ENCODE measurements around the gene MYL10.
"Not testable (repeated sequence)": the region's sequence is repeated elsewhere in the genome, so short reads cannot be mapped to it uniquely, and the experiment has no call there.

MYL10 gene

GRCh38 chr7:101618207-101618839, 10.8 kb downstream of the MYL10 start:
- no peak for DNase-seq (ENCODE audit: low read depth)

- no peak for DNase-seq (ENCODE audit: low read depth)
Measured at GRCh38 chr7:101617451-101618206, 11.5 kb downstream of the MYL10 start.

GRCh38 chr7:101615446-101615845, 13.7 kb downstream of the MYL10 start:
- DNase-seq (ENCODE audit: low read depth), result no peak

DNA sequence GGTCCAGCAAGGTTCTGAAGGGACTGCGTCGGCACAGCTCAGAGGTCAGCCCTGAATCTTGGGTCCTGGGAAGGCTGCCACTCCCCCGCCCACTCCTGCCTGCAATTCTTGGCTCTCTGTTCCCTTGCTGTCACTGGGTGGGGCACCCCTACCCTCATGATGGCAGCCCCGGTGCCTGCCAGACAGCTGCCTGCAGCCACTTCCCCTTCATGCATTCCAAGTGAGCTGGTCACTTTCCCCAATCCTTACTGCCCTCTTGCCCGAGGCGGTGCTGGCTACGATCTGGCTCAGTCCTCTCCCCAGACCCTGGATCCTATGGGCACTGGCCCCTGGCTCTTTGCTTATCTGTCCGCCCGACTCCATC, 14.2 kb downstream of the MYL10 start:
- DNase-seq (ENCODE audit: low read depth), result no peak

DNA sequence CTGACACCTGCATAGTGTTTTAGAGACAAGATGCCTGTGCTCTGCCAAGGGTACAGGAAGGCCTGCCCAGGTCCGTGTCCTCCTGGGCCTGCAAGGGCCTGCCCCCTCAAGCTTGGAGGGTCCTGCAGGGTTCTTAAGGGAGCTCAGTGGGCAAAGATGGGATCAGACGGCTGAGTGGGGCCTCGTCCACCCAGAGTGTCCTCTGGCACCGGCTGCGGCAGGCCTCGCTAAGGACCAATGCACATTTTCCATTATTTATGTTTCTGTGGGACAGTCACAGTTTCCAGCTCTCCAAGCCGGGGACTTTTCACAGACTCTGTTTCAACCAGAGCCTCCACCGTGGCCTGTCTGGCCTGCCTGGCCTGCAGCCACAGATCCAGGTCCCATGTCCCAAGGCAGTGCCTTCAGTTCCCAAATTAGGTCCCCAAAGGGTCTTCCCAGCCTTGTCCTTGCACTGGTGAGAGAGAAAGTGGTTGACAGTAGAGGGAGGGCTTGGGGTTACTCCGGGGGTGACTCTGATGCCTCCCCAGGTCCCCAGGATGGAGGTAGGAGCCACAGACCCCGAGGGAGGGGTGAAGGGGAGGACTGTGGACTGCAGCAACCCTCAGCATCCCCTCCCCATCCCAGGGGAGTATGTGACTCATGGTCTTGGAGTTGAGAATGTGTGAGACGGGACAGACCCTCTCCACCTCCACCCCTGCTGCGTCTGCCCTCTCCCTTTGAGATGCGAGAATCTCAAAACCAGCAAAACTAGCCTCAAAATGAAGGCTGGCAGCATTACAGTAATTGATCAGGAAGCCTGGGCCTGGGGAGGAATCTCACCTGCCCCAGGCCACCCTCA, 14.8 kb downstream of the MYL10 start:
- DNase-seq (ENCODE audit: low read depth), result no peak

DNA sequence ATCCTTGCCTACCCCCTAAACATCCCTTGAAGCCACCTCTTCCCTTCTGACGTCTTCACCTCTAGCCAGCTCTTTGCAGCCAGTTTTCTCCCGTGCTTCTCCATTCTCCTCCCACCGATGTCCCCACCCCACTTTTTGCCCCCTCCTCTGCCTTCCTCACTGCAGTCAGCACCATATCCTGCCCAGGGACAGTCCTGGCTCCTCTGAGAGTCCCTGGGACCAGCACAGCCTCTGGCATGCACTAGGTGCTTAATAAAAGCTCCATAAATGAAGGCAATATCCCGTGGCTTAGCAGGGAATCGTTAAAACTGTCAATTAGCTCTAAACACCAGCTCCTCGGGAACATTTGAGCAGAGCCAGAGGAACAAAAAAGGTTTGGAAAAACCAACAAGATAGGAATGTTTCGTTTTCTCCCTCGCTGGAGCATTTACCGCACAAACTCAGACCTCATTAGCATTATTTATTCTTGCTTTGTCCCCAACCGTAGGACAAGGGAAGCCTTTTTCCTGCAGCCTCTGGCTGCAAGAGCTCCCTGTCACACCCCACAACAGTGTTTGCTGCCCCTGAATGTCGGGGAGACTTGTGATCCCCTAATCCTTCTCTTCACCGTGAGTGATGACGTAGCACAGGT, 16.1 kb downstream of the MYL10 start:
- no peak for DNase-seq (ENCODE audit: low read depth)

GRCh38 chr7:101608772-101609713, 20.1 kb downstream of the MYL10 start:
- no peak for DNase-seq (ENCODE audit: low read depth)

GRCh38 chr7:101606498-101606923, 22.6 kb downstream of the MYL10 start:
- DNase-seq (ENCODE audit: low read depth), result no peak

DNA sequence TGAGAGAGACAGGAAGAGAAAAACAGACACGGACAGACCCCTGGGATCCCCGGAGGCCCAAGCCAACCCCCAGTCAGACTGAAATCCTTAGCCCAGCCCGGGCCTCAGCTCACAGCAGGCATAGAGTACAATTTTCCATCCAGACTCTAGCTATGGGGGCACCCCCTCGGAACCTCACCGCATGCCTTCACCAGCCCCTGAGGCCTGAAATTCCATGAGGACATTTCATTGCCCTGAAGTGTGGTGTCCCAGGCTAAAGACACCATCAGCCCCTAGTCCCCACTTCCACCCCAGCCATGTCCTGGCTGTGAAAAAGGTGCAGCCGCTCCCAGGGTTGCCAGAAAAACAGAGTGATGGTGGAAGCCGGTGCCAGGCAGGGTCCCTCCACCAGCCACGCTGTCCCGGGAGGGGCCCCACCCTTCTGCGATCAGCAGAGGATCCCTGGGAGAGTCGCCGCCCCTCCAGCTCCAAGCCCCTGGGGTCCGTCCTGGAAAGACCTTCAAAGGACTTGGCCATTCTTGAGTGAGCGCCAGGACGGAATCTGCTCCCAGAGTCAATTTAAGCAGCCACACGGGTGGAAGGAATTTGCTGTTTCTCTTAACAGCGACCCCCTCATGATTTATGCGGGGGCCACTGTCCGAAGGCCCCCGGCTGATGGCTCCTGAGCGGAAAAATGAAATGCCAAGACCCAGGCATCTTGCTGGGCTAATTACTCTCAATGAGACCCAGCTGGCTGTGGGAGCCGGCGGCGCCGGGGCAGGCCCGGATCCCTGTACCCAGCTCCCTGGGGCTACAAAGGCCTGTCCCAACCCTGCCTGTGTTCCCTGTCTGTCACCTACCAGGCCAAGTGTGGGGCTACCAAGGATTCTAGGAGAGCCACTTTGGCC, 23.2 kb downstream of the MYL10 start:
- DNase-seq (ENCODE audit: low read depth), result no peak

DNA sequence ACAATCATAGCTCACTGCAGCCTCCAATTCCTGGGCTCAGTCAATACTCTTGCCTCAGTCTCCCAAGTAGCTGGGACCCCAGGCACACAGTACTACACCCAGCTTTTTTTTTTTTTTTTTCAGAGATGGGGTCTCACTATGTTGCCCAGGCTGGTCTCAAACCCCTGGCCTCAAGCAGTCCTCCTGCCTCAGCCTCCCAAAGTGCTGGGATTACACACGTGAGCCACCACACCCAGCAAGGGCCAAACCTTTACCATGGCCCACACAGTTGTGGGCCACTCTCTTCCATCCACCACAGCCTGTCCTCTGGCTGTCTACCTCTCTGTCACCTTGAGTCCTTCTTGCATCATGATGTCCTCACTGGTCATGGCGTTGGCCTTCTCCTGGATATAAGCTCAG, 24.2 kb downstream of the MYL10 start:
- DNase-seq (ENCODE audit: low read depth), result not testable (repeated sequence)

- DNase-seq (ENCODE audit: low read depth), result no peak
Measured at GRCh38 chr7:101604331-101604933, 24.7 kb downstream of the MYL10 start.

DNA sequence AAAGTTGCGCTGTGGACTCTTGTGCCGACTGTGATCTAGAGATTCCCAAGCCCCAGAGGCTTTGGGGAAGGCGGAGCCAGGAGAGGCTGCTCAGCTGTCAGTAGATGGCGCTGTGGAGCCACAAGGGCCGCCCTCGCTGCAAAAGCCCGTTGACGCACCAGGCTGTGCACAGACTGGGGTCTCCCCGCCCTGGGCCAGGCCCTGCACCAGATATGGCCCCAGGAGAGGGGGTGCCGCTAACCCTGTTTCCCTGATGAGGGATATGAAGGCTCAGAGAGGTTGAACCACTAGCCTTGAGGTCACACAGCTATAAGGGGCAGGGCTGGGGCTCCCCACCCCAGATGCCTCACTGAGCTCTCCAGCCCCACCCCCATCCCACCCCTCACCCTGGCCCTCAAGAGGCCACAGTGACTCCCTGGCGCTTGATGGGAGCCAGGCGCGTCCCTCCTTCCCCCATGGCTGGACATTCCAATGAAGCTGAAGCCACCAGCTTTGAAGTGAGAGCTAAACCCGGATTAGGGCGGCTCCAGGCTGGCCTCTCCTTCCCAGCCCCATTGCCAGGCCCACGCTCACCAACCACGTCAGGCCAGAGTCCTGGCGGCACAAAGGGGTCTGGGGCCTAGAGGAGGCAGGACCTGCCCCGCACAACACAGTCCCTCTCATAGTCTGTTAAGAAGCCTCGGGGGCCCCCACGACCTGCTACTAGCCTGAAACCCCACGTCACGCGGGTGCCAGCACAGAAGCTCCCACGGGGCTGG, 26.4 kb downstream of the MYL10 start:
- peak; percentile 51 for DNase-seq (ENCODE audit: low read depth)

- no peak for DNase-seq (ENCODE audit: low read depth)
Measured at GRCh38 chr7:101602082-101602481, 27.0 kb downstream of the MYL10 start.

- no peak for DNase-seq (ENCODE audit: low read depth)
Measured at GRCh38 chr7:101599787-101600186, 29.3 kb downstream of the MYL10 start.

- DNase-seq (ENCODE audit: low read depth), result no peak
Measured at GRCh38 chr7:101598986-101599771, 29.9 kb downstream of the MYL10 start.

GRCh38 chr7:101598422-101598985, 30.6 kb downstream of the MYL10 start:
- no peak for DNase-seq (ENCODE audit: low read depth)

DNA sequence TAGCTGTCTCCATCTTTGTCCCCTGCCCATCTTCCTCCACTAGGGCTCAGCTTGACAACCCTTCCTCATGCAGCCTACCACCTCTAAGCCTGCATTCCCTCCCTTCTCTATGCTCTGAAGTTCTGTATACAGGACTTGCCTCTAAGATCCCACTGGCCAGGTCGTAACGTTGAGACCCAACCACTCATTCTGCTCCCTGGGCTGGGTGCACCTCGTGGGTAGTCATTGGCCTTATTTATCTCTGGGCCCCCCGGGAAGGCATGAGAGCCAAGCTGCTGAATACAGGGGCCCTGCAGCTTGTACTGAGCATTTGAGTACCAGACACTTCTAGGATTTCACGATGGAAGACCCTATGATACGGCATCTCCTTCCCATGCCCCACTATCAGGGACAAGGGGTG, 31.2 kb downstream of the MYL10 start:
- DNase-seq (ENCODE audit: low read depth), result no peak

DNA sequence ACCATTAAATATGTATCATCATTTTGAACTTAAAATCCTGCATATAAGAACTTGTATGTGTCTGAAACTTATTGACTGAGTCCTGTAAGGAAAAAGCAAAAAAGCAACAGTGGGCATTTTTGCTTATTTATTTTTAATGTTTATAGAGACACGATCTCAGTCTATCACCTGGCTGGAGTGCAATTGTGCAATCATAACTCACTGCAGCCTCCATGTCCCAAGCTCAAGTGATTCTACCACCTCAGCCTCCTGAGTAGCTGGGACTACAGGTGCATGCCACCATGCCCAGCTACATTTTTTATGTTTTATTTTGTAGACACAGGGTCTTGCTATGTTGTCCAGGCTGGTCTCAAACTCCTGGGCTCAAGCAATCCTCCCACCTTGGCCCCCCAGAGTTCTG, 32.2 kb downstream of the MYL10 start:
- DNase-seq (ENCODE audit: low read depth), result no peak

Data from stimulated activated CD8-positive, alpha-beta memory T cell treated with anti-CD3 and anti-CD28 coated beads, Interleukin-15, amount 100 ng/mL, for 24 hours (primary cell).